Bone marrow (tissue), 2 donors: ENCODE measurements around the gene BCL11B.
"Not testable (repeated sequence)": the region's sequence is repeated elsewhere in the genome, so short reads cannot be mapped to it uniquely, and the experiment has no call there.

Experiments used
- DNase-seq, 2 donors: peaks; one replicate each; lab custom pipeline; 2025; lab: John Stamatoyannopoulos, UW

BCL11B gene

DNA sequence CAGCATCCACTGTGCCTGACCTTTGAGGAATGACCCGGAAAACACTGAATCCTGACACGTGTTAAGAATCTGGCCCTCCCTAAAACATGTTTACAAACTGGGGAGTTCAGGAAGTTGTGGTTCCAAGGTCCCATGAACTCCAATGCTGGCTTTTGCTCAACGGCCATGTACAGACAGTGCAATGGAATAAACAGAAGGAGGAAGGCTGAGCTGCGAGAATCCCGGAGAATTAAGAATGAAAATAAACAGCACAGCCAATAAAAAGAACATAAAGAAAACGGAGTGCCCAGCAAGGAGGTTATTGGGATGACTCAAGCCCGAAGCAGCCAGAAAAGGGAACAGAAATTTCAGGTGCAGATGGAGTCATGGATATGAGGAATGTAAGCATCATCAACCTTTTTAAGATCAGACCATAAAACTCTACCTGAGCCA, 32.3 kb downstream of the BCL11B start:
- DNase-seq: no peak

- DNase-seq: no peak
Measured at GRCh38 chr14:99238216-99238615, 33.8 kb downstream of the BCL11B start.

- no peak for DNase-seq
Measured at GRCh38 chr14:99237288-99237687, 34.7 kb downstream of the BCL11B start.

- DNase-seq: no peak
Measured at GRCh38 chr14:99236386-99237138, 35.4 kb downstream of the BCL11B start.

GRCh38 chr14:99235582-99236320, 36.2 kb downstream of the BCL11B start:
- no peak for DNase-seq

DNA sequence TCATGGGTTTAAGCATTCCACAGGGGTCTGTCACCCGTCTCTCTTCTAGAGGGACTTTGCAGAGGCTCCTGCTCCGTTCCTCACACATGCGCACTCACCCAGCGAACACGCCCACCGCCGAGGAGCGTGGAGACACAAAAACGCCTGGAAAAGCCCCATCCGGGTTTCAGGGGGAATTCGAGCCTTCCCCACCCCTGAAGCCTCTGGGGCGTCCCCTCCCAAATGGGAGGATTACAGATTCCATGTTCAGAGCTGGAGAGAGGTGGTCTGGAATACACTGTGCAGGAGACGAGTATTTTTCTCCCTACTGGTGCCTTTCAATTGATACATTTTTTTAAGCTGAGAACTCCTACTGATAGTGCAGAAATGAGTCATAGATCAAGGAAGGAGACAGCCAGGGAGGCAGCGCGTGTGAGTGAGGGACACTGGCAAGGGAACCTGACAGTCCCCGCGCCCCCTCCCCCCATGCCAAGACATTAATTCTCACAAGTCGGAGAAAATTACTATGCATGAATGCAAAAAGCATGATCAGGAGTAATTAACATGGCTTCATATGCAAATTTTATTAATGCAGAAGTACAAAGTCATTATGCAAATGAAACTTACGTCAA, 36.9 kb downstream of the BCL11B start:
- no peak for DNase-seq

- DNase-seq: no peak
Measured at GRCh38 chr14:99234355-99234754, 37.6 kb downstream of the BCL11B start.

GRCh38 chr14:99233222-99234035, 38.6 kb downstream of the BCL11B start:
- no peak for DNase-seq

GRCh38 chr14:99232714-99233214, 39.2 kb downstream of the BCL11B start:
- DNase-seq: no peak

DNA sequence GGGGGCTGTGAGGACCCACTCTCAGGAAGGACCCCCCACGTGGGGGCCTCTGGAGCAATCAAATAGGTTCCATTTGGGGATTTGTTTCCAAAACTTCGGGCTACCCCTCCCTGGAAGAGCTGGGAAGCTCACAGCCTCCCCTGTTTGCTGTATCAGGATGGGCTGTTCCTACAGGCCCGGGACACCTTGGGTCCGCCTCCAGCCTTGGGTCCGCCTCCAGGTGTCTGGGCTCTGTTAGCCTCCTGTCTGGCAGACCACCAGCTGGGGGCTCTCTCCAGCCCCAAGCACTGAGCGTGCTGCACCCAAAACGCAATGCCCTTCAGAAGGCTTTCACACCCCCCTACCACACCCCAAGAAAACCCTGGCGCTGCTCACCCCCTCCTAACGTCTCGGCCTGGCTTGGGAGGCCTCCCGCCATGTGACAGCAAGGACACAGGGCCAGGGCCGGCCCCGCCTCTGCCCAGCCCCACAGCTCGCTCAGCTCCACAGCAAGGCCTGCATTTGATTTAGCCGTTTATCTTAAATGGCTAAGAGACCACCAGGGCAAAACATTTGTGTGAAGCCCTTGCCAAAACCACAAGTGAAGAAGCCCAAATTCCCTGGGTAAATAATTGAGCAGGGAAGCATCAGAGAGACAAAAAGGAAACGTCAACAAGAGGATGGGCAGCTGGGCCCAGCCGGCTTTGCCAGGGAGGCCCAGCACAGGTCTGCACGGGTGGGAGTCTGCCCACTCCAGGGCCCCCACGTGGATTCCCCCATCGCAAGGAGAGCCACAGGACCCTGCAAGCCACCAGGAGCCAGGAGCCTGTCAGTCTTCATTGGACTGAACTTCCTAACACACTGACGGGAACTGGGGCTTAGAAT, 39.9 kb downstream of the BCL11B start:
- DNase-seq: no peak

DNA sequence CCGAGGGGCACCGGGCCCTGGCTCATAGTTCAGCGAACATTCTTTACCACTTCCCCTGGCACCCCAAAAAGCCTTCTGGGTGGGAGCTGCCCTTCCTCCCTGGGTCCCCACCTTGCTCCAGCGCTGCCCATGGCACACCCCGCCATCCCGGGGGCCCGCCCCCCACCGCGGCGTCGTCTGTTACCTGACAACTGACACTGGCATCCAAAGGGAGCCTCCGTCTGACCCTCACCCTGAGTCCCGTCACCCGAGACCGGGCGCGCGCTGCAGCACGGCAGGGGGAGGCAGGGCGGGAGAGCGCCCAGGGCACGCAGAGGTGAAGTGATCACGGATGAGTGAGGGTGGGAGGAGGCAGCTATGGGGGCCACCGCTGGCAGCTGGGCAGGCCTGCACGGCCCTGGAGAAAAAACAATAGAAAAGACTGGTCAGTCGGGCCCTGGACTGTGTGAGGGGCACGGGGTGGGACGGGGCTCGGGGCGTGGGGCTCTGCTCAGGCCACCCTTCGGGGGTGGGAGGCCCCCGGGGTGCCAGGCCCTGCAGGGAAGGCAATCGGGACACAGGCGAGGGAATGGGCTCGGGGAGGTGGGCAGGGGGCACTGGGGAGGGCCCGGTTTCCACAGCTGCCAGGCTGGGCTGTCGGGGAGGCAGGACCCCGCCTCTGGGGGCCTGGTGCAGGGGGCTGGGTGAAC, 40.7 kb downstream of the BCL11B start:
- DNase-seq: no peak

GRCh38 chr14:99230208-99231151, 41.5 kb downstream of the BCL11B start:
- no peak for DNase-seq

- no peak for DNase-seq
Measured at GRCh38 chr14:99229654-99230207, 42.3 kb downstream of the BCL11B start.

DNA sequence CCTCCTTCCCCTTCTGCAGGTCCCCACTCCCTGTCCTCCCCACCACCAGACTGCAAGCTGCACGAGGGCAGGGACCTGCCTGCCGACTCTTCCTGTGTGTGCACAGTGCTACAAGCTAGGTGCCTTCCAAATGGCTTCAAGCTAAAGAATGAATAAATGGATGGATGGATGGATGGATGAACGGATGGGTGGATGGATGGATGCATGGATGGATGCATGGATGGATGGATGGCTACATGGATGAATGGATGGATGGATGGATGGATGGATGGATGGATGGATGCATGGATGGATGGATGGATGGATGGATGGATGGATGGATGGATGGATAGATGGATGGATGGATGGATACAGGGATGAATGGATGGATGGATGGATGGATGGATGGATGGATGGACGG, 43.2 kb downstream of the BCL11B start:
- not testable (repeated sequence) for DNase-seq

DNA sequence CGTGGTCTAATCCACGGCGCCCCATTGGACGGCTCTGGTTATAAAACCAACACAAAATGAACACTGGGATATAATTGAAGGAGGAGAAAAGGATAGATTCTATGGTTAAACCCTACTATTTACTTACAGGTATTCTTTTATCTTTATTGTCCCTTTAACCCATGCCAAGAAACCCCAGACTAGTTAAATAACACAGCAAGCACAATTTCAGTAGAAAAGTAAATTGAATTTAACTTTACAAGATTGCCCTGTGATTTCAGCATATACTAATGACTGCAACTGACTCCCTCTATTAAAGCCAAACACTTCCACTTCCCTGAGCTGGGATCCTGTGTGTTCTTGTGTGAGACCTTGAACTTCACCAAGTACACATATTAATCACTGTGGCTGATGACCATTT, 45.3 kb downstream of the BCL11B start:
- no peak for DNase-seq

DNA sequence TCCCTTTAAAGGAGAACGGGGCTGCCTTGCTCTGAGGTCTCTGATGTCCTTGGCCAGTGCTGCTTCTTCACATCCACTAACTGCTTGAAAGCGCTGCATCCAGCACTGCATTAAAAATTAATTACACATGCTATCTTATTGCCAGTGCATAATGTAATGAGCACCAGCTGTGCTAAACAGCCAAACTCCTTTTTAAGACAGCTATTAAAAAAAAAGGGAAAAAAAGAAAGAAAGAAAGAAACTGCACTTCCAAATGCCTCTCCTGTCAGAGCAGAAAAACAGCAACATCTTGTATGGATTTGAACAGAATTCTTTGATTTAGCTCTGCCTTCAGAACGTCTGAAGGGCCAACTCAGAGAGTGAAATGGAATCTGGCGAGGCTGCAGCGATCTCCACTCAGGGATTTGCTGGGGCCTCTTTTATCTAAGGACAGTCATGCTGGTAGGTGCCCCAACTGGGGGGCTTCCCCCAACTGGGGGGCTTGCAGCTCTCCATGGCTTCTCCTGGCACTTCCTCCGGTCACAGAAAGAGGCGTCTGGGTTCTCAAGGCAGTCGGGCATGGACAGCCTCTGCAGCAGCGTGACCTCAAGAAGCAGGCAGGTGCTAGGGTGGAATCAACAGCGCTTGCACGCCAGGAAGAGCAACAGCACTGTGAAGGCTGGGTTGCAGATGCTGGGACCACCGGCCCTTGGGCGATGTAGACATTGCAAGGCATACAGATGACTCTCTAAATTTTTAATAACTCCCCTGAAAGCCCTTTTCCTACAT, 46.4 kb downstream of the BCL11B start:
- DNase-seq: no peak

DNA sequence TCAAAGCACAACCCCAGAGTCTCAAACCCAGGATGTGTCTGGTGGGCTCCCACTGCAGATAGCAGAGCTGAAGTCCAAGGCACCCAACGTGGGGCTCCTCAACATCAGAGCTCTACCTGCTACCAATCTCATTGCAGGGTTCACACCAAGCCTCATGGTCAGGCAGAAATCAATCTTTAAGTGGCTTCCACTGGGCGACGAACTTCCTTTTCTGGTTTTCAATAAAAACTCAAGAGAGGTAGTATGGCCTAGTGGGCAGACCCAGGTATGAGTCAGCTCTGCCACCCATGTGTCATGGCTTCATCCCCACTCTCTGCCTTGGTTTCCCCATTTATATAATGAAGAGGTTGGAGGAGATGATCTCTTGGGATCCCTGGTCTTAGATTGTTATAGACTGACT, 47.0 kb downstream of the BCL11B start:
- DNase-seq: no peak
